8988T (cell line): ENCODE data around the gene PGP.
A peak's percentile ranks its signal among the peaks of the same experiment; 100 is the strongest.
"Not testable (repeated sequence)": the region's sequence is repeated elsewhere in the genome, so short reads cannot be mapped to it uniquely, and the experiment has no call there.

Experiments
- DNase-seq: peaks from one replicate; pipeline ENCODE4 v3.0.0; 2011

The PGP gene, protein sequence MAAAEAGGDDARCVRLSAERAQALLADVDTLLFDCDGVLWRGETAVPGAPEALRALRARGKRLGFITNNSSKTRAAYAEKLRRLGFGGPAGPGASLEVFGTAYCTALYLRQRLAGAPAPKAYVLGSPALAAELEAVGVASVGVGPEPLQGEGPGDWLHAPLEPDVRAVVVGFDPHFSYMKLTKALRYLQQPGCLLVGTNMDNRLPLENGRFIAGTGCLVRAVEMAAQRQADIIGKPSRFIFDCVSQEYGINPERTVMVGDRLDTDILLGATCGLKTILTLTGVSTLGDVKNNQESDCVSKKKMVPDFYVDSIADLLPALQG

DNA sequence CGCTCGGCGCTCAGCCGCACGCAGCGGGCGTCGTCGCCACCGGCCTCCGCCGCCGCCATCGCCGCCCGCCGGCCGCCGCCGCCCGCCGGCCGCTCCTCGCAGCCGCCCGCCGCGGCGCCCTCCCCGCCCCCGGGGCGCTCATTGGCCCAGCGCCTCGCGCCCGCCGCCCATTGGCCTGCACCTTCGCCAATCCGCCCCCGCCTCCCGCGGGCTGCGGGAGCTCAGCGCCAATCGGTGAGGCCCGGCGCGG is at the start of gene PGP:
TSS of gene PGP (minus strand) at position 122 of the 250 bp plus-strand sequence. CDS start at position 59, 63 bp downstream.
- no peak for DNase-seq

DNA sequence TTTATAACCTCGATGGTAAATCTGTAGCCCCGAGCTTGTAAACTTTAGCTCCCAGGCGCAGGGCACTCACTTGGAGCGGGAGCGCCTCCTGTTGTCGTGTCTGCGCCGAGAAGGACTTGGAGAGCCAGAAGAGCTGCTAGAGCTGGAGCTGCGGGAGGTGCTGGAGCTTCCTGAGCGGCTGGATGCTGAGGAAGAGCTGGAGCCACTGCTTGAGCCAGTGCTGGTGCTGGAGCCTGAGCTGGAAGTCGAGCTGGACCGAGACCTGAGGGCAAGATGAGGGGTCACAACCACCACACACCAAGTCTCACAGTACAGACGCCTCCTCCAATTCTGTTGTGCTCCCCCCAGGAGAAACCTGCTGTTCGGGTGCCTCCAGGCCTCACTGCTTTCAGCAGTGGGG is 48.4 kb upstream of the PGP start:
- DNase-seq = not testable (repeated sequence)

DNA sequence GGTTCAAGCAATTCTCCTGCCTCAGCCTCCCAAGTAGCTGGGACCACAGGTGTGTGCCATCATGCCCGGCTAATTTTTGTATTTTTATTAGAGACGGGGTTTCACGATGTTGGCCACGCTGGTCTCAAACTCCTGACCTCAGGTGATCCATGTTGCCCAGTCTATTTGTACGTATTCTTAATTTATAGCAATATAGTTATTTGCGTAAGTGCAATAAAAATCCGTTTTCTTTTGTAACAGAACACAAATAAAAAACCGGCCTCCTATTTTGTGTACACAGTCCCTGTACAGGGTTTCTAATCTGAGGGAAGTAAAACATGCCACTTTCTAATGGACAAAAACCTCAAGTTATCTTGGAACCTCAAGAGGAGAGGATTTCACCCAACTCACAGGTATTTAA is 45.6 kb upstream of the PGP start:
- no peak for DNase-seq

DNA sequence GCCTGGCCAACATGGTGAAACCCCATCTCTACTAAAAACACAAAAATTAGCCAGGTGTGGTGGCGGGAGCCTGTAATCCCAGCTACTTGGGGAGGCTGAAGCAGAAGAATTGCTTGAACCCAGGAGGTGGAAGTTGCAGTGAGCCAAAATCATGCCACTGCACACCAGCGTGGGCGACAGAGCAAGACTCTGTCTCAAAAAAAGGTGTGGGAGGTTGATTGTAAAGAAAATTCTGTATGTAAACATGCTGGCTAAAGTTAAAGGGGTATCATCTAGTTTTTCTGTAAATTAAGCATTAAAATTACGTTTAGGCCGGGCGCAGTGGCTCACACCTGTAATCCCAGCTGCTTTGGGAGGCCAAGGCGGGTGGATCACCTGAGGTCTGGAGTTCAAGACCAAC is 43.9 kb upstream of the PGP start:
- DNase-seq = not testable (repeated sequence)

DNA sequence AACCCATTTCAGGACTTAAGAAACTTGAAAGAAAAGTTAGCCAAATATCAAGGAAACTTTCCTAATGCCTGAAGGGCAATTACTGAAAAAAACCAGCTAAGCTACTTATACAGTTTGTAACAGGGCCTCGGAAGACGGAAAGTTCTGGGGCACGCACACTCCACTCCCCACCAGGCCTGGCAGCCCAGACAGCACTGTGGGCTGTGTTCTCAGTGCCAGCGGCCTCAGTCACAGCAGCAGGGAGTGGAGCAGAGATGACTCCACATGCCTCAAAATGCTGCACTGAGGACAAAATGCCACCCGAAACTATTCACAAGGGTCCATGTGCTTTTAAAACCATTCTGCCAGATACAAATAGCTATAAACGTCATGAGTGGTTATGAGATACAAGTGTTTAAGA is 43.1 kb upstream of the PGP start:
- no peak for DNase-seq

DNA sequence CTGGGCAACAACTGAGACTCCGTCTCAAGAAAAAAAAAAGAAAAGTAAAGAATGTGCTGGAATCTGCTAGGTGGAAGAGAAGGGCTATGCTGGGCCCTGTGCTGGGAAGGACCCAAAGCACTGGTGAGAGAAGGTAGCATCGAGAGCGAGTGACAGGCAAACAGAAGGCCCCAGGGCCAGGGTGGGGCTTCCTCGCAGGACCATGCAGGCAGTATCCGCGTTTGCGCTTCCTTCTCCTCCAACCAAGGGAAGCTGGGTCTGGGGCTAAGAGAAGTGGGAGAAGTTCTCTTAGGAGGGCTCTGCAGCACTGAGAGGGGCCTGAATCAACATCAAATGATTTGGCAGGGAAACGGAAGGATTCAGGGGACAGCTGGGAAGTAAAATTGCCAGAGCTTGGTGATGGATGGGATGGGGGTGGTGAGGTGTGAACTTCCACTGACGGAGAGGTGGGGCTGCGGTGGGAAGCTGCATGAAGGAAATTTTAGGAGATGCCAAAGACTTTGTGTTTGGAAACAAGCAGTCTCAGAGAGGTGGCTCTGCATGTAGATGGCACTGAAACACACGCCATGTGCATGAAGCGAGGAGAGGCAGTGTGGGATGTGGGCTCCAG is 42.0 kb upstream of the PGP start:
- no peak for DNase-seq

DNA sequence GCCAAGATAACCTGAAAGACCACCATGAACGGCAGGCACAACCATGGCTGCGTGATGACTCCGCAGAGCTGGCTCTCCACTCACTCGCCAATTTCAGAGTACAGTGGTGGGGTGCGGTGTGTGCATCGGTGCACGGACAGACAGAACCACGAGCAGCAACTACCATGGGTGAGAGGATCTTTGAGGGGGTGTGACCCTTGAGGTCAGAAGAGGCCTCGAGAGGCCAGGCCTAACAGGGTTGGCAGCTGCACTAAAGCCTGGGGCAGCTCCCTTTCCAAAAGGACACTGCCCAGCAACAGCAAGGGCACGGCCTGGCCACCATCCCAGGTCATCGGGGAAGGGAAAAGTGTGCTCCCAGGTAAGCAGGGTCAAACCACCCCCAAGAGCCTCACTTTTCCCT is 38.7 kb upstream of the PGP start:
- no peak for DNase-seq

DNA sequence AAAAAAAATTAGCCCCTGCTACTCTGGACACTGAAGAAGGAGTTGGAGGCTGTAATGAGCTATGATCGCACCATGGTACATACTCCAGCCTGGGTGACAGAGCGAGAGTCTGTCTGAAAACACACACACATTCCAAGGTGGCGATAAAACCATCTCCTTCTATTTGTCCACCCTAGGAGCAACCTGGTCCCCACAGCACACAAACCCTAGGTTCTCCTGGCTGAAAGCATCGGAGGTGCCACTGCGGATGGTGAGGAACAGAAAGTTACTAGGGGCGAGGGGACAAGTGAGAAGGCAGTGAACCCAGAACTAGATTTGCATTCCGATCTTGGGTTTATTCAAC is 38.1 kb upstream of the PGP start:
- DNase-seq = no peak

DNA sequence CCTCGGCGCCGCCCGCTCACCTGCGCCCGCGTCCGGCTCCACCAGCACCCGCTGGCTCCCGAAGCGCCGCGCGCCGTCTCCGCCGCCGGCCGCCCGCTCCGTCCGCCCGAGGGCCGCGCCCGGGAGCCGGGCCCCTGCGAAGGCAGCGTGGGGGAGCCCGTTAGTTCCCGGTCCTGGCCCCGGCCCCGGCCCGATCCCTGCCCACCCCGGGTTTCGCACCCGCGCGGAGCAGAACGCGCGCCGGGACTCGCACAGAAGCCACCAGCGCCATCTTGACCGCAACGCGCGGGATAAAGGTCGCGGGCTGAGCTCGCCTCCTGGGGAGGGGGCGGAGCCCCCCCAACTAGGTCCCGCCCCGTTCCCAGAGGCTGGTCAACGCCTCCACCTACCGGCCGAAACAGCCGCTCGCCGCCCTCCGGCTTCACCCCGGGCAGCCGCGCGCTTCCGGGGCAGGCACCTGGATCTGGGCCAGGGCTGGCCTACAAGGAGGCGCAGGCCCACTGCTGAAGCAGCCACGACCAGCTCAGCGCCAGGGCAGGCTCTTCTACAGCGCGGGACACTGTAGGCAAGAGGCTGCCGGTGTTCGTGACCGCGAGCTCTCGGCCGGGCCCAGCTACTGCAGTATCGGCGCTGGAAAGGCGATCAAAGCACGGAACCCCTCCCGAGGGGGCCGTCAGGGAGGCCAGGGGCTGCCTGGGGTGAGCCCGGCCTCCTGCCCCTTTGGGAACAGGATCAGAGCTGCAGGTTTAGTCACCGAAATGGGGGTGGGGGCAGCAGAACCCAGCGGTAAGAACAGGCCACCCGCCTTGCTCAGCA is 36.9 kb upstream of the PGP start, which contains the start of gene ECI1:
TSS of gene ECI1 (minus strand) at position 292 of the 816 bp plus-strand sequence. CDS start at position 271, 21 bp downstream.
- DNase-seq = peak; percentile 95

DNA sequence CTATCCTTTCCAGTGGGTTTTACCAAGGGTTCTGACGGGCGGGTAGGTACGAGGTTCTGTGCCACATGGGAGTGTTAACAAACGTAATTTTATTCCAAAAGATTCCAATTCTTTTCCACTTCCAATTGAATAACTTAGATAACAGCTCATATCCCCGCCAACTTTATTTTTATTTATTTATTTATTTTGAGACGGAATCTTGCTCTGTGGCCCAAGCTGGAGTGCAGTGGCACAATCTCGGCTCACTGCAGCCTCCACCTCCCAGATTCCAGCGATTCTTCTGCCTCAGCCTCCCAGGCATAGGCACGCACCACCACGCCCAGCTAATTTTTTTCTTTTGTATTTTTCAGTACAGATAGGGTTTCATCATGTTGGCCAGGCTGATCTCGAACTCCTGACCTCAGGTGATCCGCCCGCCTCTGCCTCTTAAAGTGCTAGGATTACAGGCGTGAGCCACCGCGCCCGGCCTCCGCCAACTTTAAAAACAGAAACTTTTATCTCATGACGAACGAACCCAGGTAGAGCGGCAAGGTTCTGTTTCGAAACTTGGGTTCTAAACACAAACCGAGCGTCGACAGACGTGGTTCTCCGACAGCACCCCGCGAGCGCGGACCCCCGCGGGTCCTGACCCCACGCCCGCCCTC is 36.1 kb upstream of the PGP start:
- no peak for DNase-seq

DNA sequence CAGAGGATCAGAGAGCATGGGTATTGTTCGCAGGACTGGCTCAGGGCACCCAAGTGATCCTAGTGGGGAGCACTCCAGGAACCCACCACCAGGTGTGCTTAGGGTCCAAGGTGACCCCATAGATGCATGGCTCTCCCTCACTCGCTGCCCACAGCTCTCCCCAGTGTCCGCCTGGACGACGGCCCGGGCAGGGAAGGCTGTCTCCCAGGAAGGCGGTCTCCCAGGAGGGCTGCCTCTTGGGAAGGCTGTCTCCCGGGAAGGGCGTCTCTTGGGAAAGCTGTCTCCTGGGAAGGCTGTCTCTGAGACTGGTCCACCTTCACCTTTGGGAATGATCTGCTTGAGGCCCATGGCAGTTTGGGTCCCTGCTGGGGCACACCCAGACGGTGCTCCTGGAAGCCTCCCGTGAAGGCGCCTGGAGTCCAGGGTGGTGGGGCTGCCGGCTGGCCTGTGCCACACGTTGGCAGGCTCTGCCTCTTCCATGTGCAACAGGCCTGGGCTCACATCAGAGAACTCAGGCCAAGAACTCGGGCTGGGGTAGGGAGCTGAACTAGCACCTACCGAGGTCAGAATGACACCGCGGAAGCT is 31.8 kb upstream of the PGP start:
- DNase-seq = peak; percentile 6

DNA sequence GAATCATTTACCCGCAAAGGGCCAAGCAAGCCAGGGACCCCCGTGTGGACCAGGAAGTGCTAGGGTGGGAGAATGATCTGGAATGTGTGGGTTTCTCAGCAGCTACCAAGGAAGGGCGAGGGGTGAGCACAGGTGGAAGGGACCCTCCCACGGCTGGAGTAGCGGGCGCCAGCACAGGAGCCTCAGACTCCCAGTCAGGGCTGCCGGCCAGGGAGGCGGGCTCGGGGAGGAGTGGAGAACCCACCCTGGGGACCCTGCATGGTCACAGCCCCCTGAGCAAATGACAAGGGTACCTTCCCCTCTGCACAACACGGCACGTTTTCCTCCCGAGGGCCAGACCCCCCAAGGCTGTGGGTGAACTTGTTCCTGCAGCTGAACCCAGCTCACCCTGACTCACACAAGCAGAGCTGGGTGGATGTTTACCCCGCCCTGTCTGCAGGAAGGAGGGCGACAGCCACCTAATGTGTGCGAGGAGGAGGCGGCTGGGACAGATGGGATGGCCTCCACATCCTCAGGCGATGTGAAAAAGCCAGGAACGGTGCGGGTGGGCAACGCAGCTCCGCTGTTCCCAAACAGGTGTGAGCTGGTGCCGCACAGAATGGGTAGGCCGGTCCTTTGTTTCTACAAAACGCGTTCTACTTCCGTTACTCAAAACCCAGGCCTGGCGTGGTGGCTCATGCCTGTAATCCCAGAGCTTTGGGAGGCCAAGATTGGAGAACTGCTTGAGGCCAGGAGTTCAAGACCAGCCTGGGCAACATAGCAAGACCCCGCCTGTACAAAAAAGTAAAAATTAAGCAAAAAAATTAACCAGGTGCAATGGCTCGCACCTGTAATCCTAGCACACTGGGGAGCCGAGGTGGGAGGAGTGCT is 30.5 kb upstream of the PGP start:
- peak; percentile 48 for DNase-seq

DNA sequence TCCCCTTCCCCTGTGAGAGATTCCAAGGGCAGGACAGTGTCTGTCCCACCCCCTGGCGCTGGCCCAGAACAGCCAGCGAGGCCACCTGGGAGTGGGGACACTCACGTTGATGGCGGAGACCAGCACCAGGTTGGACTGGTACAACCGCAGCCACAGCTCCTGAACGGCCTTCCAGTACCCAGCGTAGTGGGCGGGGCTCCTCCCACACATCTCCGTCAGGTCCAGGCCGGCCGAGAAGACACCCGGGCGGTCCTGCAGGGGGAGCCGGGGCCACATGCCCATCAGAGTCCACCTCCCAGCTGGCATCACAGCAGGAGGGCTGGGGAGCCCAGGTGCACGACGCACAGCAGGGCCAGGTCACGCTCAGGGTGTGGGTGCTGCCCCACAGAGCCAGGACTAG is 29.7 kb upstream of the PGP start:
- peak; percentile 38 for DNase-seq

DNA sequence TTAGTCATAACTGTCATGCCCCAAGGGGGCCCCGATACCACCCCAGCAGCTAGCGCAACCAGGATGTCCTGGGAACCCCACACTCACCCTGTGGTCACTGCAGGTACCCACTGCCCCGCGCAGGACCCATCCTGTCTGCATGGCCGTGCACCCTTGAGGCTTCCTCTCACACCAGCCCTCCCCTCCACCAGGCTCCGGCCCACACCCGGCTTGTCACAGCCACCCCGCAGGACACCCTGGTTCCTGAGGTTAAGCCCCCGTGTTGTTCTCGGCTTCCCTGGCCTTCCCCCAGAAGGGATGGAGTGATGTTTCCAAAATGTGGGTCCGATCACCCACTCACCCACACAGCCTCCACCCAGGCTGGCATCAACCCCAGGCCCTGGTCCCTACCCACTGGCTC is 29.1 kb upstream of the PGP start:
- peak; percentile 7 for DNase-seq

DNA sequence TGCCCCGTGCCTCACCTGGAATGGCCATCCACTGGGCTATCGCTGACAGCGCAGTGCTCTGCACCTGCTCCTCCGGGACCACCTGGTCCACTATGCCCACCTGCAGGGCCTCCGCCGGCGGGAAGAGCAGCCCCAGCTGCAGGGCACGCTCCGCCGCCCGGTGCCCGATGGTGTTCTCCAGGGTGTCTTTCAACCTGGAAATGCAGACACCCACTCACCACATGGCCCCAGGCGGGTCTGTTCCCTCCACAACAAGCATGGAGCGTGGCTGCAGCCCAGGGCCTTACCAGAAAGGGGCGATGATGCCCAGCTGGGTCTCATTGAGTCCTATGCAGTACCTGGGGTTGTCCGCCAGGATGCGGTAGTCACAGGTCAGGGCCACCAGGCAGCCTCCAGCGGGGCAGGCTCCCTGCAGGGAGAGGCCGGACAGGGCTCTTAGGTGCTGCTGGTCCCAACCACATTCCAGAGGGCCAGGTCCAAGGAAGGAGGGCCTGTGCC is 28.4 kb upstream of the PGP start:
- DNase-seq = peak; percentile 78

DNA sequence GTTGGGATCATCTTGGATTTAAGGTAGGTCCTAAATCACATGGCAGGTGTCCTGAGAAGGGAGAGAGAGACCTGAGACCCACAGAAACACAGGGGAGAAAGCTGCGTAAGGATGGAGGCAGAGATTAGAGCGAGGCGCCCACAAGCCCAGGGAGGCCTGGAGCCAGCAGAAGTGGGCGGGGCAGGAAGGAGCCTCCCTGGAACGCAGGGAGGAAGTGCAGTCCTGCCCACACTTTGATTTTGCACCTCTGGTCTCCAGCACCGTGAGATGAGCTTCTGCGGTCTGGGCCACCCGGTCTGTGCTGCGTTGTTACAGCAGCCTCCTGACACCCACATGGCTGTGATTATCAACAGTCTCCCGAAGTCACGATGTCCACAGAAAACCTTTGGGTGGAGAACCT is 28.0 kb upstream of the PGP start:
- DNase-seq = peak; percentile 12

DNA sequence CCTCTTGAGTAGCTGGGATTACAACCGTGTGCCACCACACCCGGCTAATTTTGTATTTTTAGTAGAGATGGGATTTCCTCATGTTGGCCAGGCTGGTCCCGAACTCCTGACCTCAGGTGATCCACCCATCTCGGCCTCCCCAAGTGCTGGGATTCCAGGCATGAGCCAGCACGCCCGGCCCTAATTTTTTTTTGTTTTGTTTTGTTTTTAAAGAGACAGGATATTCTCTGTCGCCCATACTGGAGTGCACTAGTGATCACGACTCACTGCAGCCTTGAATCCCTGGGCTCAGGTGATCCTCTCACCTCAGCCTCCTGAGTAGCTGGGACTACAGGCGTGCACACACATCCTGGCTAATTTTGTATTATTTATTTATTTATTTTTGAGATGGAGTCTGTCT is 25.7 kb upstream of the PGP start:
- DNase-seq = not testable (repeated sequence)

DNA sequence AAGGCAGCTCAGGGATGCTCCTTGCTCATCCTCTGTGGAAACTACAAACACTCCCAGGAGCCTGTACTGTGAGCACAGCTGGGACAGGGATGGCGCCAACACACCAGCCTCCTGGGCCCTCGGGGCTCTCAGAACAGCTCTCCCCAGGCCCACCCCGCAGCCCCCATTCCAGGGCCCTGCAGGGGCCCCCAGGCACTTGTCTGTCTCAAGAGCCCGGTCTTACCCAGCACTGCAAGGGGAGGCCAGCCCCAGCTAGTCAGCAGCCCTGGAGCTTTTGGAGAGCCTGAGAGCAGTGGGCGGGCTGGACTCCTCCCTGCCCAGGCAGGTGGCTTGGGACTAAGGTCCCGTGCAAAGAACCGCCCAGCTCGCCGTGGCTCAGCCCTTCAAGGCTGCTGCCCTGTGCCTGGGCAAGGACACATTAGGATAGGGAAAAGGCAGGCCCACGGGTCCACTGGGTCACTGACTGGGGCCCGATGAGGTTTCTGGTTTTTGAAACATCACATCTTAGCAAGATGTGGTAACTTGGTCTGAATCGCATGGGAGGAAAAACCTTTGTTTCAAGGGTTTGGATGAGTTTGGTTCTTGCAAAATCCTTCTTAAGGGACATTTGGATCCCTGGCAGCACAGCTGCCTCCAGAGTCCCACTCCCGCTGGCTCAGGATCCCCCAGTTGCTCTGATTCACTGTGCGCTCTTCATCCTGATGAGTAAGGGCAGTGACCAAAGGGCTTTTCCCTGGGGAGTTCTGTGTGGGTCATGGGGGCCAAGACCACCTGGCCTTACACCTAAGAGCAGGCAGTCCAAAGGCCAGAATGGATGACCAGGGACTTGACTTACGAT is 24.4 kb upstream of the PGP start:
- DNase-seq = peak; percentile 26

DNA sequence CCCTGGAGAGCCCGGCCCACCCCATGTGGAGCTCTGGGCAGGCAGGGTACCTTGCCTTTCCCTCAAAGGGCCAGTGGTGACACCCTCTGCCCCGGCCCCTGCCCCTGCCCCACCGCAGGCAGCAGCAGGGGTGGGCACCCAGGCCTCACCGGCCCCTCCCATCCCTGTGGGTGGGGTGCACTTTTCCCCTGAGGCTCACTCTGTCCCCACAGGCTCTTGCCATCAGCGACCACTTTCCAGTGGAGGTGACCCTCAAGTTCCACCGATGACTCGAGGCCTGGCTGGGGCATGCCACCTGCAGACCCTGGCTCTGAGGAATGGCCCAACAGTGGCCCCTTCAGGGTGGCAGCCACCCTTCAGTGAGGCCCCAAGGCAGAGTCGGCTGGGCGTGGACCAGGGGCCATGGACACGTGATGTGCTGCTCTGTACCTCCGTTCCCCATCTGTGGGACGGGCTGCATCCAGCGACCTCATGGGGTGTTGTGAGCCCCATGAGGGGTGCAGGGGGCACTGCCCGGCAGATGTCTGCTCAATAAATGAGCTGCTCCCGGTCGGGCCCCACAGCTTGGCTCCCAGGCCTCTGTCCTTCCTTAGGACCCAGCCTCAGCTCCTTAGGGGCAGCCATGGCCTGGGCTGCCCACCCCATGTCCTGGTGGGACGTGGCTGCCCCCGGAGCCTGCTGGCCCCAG is 23.7 kb upstream of the PGP start:
- DNase-seq = peak; percentile 31

DNA sequence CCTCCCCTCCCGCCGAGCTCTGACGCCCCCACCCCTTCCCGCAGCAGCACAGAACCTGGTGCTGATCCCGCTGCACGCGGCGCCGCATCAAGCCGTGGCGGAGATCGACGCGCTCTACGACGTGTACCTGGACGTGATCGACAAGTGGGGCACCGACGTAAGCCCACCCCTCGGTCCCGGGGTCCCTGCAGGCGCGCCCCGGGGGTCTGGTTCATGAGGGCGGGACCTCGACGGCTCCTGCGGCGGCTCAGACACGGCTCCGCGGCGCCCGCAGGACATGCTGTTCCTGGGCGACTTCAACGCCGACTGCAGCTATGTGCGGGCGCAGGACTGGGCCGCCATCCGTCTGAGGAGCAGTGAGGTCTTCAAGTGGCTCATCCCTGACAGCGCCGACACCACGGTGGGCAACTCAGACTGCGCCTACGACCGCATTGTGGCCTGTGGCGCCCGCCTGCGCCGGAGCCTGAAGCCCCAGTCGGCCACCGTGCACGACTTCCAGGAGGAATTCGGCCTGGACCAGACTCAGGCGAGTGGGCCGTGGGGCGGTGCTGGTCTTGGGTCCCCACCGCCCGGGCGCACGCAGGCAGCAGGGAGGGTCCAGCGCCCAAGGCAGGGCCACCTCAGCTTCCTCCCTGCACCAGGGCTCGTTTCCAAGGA is 23.0 kb upstream of the PGP start:
- DNase-seq = peak; percentile 17
